Measurements from ENCODE around the gene SERTAD1.

DNA sequence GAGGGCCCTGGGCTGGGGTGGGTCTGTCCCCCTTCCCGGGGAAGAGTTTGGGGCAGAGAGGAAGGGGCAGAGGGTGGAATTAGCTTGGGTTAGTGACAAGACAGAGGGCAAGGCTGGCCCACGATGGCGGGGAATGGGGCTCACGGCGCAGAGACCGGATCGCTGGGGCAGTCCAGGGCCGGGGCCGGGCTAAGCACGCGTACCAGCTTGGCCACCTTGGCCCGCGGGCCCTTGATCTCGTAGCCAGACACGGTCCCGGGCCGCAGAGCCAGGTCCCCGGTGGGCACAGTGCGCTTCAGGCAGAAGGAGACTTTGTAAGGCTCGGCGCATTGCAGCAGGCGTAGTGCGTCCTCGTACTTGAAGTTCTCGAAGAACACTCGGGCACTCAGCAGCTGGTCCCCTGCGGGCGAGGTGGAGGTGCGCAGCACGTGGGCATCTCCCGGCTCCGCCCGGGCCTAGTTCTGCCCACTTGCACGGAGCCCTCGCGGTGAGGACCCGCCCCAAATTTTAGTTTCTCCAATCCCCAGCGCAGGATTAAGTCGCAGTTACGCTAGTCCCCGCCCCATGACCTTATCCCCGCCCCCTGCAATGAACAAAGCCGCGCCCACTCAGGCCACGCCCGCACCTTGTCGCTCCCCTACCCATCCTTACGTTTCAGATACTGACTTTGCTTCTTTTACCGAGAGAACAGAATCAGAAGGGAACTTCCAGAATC, 27.2 kb downstream of the SERTAD1 start:
- TF ChIP-seq EZH2 (IDR thresholded peaks at IDR 0.05) (no peak), POLR2AphosphoS5 (IDR thresholded peaks at IDR 0.05; ENCODE audit: borderline replicate concordance, low read depth, low read length) (no peak)

Data from SK-N-MC (cell line).